Muscle layer of colon (tissue), 2 donors: ENCODE measurements around the gene ALDH3B1.

Source experiments
- H3K27ac ChIP-seq: one replicate; pipeline ENCODE4 v1.7.0; 2013; ENCODE audit warnings: low read depth, mild to moderate bottlenecking, low read length, moderate library complexity
- H3K27me3 ChIP-seq, 2 donors: one replicate each; pipeline ENCODE4 v1.7.0; 2013; ENCODE audit warnings: low read length in 2 of 2, mild to moderate bottlenecking in 2 of 2; ENCODE audit not compliant: insufficient read depth in 2 of 2, control insufficient read depth in 1 of 2
- H3K36me3 ChIP-seq: one replicate; pipeline ENCODE4 v1.7.0; 2013; ENCODE audit warnings: mild to moderate bottlenecking, low read length; ENCODE audit not compliant: insufficient read depth
- H3K4me1 ChIP-seq: one replicate; pipeline ENCODE4 v1.7.0; 2013; ENCODE audit warnings: mild to moderate bottlenecking, low read length; ENCODE audit not compliant: insufficient read depth
- H3K4me3 ChIP-seq, 2 donors: one replicate each; pipeline ENCODE4 v1.7.0; 2013; ENCODE audit warnings: low read length in 2 of 2, low read depth in 1 of 2, mild to moderate bottlenecking in 1 of 2, moderate library complexity in 1 of 2
- H3K9ac ChIP-seq: one replicate; pipeline ENCODE4 v1.7.0; 2013; ENCODE audit warnings: low read length
- H3K9me3 ChIP-seq: one replicate; pipeline ENCODE4 v1.7.0; 2013; ENCODE audit warnings: mild to moderate bottlenecking, low read length
- donor health status: abdominal sarcoma.
- donor health status: Adenocarcinoma of cecum.

Gene ALDH3B1

GRCh38 chr11:68076371-68077042 is 66.4 kb downstream of the ALDH3B1 start:
- no peak overlapping the region for H3K4me3 ChIP-seq
- H3K4me1 ChIP-seq = no peaks in the 10 kb centered on the region
- no peaks in the 10 kb centered on the region for H3K27me3 ChIP-seq
- H3K27ac ChIP-seq = no peak overlapping the region
- no peaks in the 10 kb centered on the region for H3K9me3 ChIP-seq
- peaks cover 31% of the 10 kb centered on the region for H3K36me3 ChIP-seq
- H3K9ac ChIP-seq = no peak overlapping the region

GRCh38 chr11:68077617-68078582 is 67.8 kb downstream of the ALDH3B1 start:
- Histone ChIP-seq H3K9ac (no peak overlapping the region), H3K4me1 (no peaks in the 10 kb centered on the region), H3K4me3 (no peak overlapping the region), H3K9me3 (no peaks in the 10 kb centered on the region), H3K36me3 (peaks cover 20% of the 10 kb centered on the region), H3K27ac (no peak overlapping the region), H3K27me3 (no peaks in the 10 kb centered on the region)
